ENCODE data around the gene LRFN5. TPM values are rescaled to one million over a fixed set of nuclear protein-coding genes. Genes with fewer than 3 reads are reported as not detected.
"Not testable (repeated sequence)": the region's sequence is repeated elsewhere in the genome, so short reads cannot be mapped to it uniquely, and the experiment has no call there.

LRFN5 gene
- 1 to 10 TPM; 2.1 to 2.3 TPM for total RNA-seq
- polyA plus RNA-seq (ENCODE audit: insufficient read length in 6 of 6) = 1 to 10 TPM; 5.0 to 7.4 (median 6.7) TPM
- long read RNA-seq, donor 1, partial matches to known transcripts = 0 of 1 reads
- long read RNA-seq, donor 1, other reads (novel, unspliced or antisense) = 0 of 1 reads
- long read RNA-seq, donor 2 = 0 reads
- long read RNA-seq, donor 3 = 0 reads
- long read RNA-seq, donor 4, partial matches to known transcripts = 2 of 2 reads
- long read RNA-seq, donor 4, other reads (novel, unspliced or antisense) = 0 of 2 reads
- long read RNA-seq, donor 5 = 0 reads
- long read RNA-seq, donor 6, partial matches to known transcripts = 0 of 1 reads
- long read RNA-seq, donor 6, other reads (novel, unspliced or antisense) = 0 of 1 reads
- long read RNA-seq, donor 7, partial matches to known transcripts = 0 of 1 reads
- long read RNA-seq, donor 7, other reads (novel, unspliced or antisense) = 0 of 1 reads
- long read RNA-seq, donor 8, partial matches to known transcripts = 0 of 1 reads
- long read RNA-seq, donor 8, other reads (novel, unspliced or antisense) = 0 of 1 reads
- long read RNA-seq, donor 9 = 0 reads
- long read RNA-seq, donor 10 = 0 reads
- long read RNA-seq, donor 11, partial matches to known transcripts = 18 of 22 reads
- long read RNA-seq, donor 11, other reads (novel, unspliced or antisense) = 0 of 22 reads
- long read RNA-seq, donor 12, partial matches to known transcripts = 0 of 1 reads
- long read RNA-seq, donor 12, other reads (novel, unspliced or antisense) = 0 of 1 reads

- peaks cover 0 to 17% of the 10 kb centered on the region in 2 donors for H3K4me1 ChIP-seq
- H3K27me3 ChIP-seq = peaks cover 57 to 94% of the 10 kb centered on the region in 2 donors
- no peak for TF ChIP-seq CTCF (IDR thresholded peaks at IDR 0.05)
- DNase-seq = peak in 3 of 4 donors; percentile 68 to 78 (median 69)
- ATAC-seq = peak; percentile 73
- H3K9me3 ChIP-seq = no peaks in the 10 kb centered on the region
- H3K36me3 ChIP-seq = no peaks in the 10 kb centered on the region
- intact Hi-C loops (cut with DNase I) = no loop called here
- peak within 1 kb of the TSS; percentile 58 to 75 for H3K27ac ChIP-seq
- peak within 1 kb of the TSS; percentile 36 to 41 for H3K4me3 ChIP-seq
These were observed at the start of gene LRFN5 for GRCh38 chr14:41606532-41607303. LRFN5 (plus strand) TSS chr14:41606876.

- Histone ChIP-seq H3K36me3 (no peaks in the 10 kb centered on the region), H3K27ac (no peak overlapping the region), H3K27me3 (no peaks in the 10 kb centered on the region), H3K4me3 (no peak overlapping the region), H3K9me3 (no peaks in the 10 kb centered on the region), H3K4me1 (no peaks in the 10 kb centered on the region)
- intact Hi-C loops (cut with DNase I) = no loop called here
- TF ChIP-seq CTCF (IDR thresholded peaks at IDR 0.05) = no peak
- no peak for DNase-seq
- ATAC-seq = no peak
These were observed 48.2 kb upstream of the LRFN5 start for GRCh38 chr14:41558490-41558889.

- H3K9me3 ChIP-seq; intact Hi-C loops (cut with DNase I); H3K4me3 ChIP-seq: not testable (repeated sequence)
These were observed 39.8 kb upstream of the LRFN5 start for GRCh38 chr14:41566864-41567263.

GRCh38 chr14:41568979-41569378 is 37.7 kb upstream of the LRFN5 start:
- no peak for DNase-seq
- no peaks in the 10 kb centered on the region for H3K9me3 ChIP-seq
- H3K36me3 ChIP-seq = no peaks in the 10 kb centered on the region
- H3K4me1 ChIP-seq = no peaks in the 10 kb centered on the region
- no peaks in the 10 kb centered on the region for H3K27me3 ChIP-seq
- no peak overlapping the region for H3K4me3 ChIP-seq
- H3K27ac ChIP-seq = no peak overlapping the region
- TF ChIP-seq CTCF (IDR thresholded peaks at IDR 0.05) = no peak
- intact Hi-C loops (cut with DNase I) = no loop called here
- ATAC-seq = no peak

More at GRCh38 chr14:41566864-41567263, 39.8 kb upstream of the LRFN5 start:
- not testable (repeated sequence) for H3K27me3 ChIP-seq, DNase-seq, H3K27ac ChIP-seq, H3K36me3 ChIP-seq, ATAC-seq, H3K4me1 ChIP-seq

GRCh38 chr14:41570415-41571155 is 36.1 kb upstream of the LRFN5 start:
- H3K4me3 ChIP-seq = no peak overlapping the region
- no peaks in the 10 kb centered on the region for H3K9me3 ChIP-seq
- intact Hi-C loops (cut with DNase I) = no loop called here
- ATAC-seq (no peak), DNase-seq (no peak)
- no peak overlapping the region for H3K27ac ChIP-seq
- TF ChIP-seq CTCF (IDR thresholded peaks at IDR 0.05) = no peak
- H3K4me1 ChIP-seq = no peaks in the 10 kb centered on the region
- no peaks in the 10 kb centered on the region for H3K27me3 ChIP-seq
- no peaks in the 10 kb centered on the region for H3K36me3 ChIP-seq
